HepG2 (cell line): ENCODE results near the gene DYNC2I2. TPM values are rescaled to one million over a fixed set of nuclear protein-coding genes. Genes with fewer than 3 reads are reported as not detected.

Experiments
- ELF4 ChIP-seq: sonication (generic); formaldehyde crosslinking; IDR thresholded peaks from 2 replicates; pipeline ENCODE4 v1.5.0; 2020; ENCODE audit warnings: missing genetic modification reagents, mild to moderate bottlenecking, moderate library complexity, borderline replicate concordance
- IRF1 ChIP-seq: sonication (generic); formaldehyde crosslinking; IDR thresholded peaks from 2 replicates; pipeline ENCODE4 v1.4.0; 2020; ENCODE audit warnings: low read depth, mild to moderate bottlenecking, missing genetic modification reagents
- IRX3 ChIP-seq: sonication (generic); formaldehyde crosslinking; IDR thresholded peaks from 2 replicates; pipeline ENCODE4 v1.8.1; 2023; ENCODE audit warnings: mild to moderate bottlenecking, low read depth, missing genetic modification reagents, borderline replicate concordance
- KDM2A ChIP-seq: sonication (generic); formaldehyde crosslinking; IDR thresholded peaks from 2 replicates; pipeline ENCODE4 v1.4.0; 2020; ENCODE audit warnings: low read depth, missing genetic modification reagents, borderline replicate concordance
- LBX2 ChIP-seq: sonication (generic); formaldehyde crosslinking; IDR thresholded peaks from 2 replicates; pipeline ENCODE4 v1.5.0; 2020; ENCODE audit warnings: missing genetic modification reagents, mild to moderate bottlenecking, borderline replicate concordance
- MED13 ChIP-seq: sonication (generic); formaldehyde crosslinking; IDR thresholded peaks from 2 replicates; pipeline ENCODE4 v1.5.0; 2020; ENCODE audit warnings: missing genetic modification reagents
- MED8 ChIP-seq: sonication (generic); formaldehyde crosslinking; IDR thresholded peaks from 2 replicates; pipeline ENCODE4 v1.8.1; 2023; ENCODE audit warnings: mild to moderate bottlenecking, missing genetic modification reagents; ENCODE audit not compliant: insufficient replicate concordance
- MTF1 ChIP-seq: sonication (generic); formaldehyde crosslinking; IDR thresholded peaks from 2 replicates; pipeline ENCODE4 v1.5.0; 2020; ENCODE audit warnings: missing genetic modification reagents
- RXRB ChIP-seq: IDR thresholded peaks from 2 replicates; pipeline ENCODE4 v1.6.1; 2016; ENCODE audit warnings: borderline replicate concordance, missing genetic modification reagents, missing compliant biosample characterization
- SATB2 ChIP-seq: sonication (generic); formaldehyde crosslinking; IDR thresholded peaks from 2 replicates; pipeline ENCODE4 v1.5.0; 2020; ENCODE audit warnings: missing genetic modification reagents
- TFDP2 ChIP-seq: sonication (generic); formaldehyde crosslinking; IDR thresholded peaks from 2 replicates; pipeline ENCODE4 v1.4.0; 2020; ENCODE audit warnings: missing genetic modification reagents
- TOE1 ChIP-seq: sonication (generic); formaldehyde crosslinking; IDR thresholded peaks from 2 replicates; pipeline ENCODE4 v1.4.0; 2020; ENCODE audit warnings: mild to moderate bottlenecking, missing genetic modification reagents
- ZC3H4 ChIP-seq: sonication (generic); formaldehyde crosslinking; IDR thresholded peaks from 2 replicates; pipeline ENCODE4 v1.4.0; 2020; ENCODE audit warnings: missing genetic modification reagents, borderline replicate concordance
- ZNF20 ChIP-seq: sonication (generic); formaldehyde crosslinking; IDR thresholded peaks from 2 replicates; pipeline ENCODE4 v1.4.0; 2020; ENCODE audit warnings: mild to moderate bottlenecking, moderate library complexity, missing genetic modification reagents
- ZNF570 ChIP-seq: sonication (generic); formaldehyde crosslinking; IDR thresholded peaks from 2 replicates; pipeline ENCODE4 v1.4.0; 2020; ENCODE audit warnings: mild to moderate bottlenecking, missing genetic modification reagents, borderline replicate concordance
- ZNF629 ChIP-seq: sonication (generic); formaldehyde crosslinking; conservative IDR thresholded peaks from 2 replicates; pipeline ENCODE4 v1.5.0; 2020; ENCODE audit warnings: missing genetic modification reagents
- ZNF713 ChIP-seq: sonication (generic); formaldehyde crosslinking; IDR thresholded peaks from 2 replicates; pipeline ENCODE4 v1.4.0; 2020; ENCODE audit warnings: mild to moderate bottlenecking, missing genetic modification reagents
- polyA plus RNA-seq, 8 experiments: library from polyadenylated mRNA; depleted of rRNA in 3 of 8; stranded (reverse) in 7 of 8; unstranded in 1 of 8; fragments of >200 nt; fragmentation: Illumina TruSeq in 4 of 8; extraction: Trizol in 4 of 8; gene quantifications; 2 replicates each; pipeline versions ENCODE4 v1.2.1 to v1.2.3, GENCODE V29; 2011 to 2016; ENCODE audit warnings: low read depth in 4 of 8, missing spikeins in 1 of 8, mixed read lengths in 1 of 8; ENCODE audit not compliant: insufficient read depth in 1 of 8
- total RNA-seq, 5 experiments: library from RNA; depleted of rRNA; stranded (reverse); fragments of >200 nt; fragmentation: Illumina TruSeq; extraction: Trizol; gene quantifications; 2 replicates each; pipeline ENCODE4 v1.2.3, GENCODE V29; 2016; ENCODE audit warnings: low read depth in 1 of 5
- TF ChIP-seq, protein P1 (sequence below): IDR thresholded peaks from 2 replicates; pipeline ENCODE4 v1.6.1; 2016; ENCODE audit warnings: missing compliant biosample characterization, missing genetic modification reagents, borderline replicate concordance
- TF ChIP-seq, protein P2 (sequence below): sonication (generic); formaldehyde crosslinking; IDR thresholded peaks from 2 replicates; pipeline ENCODE4 v1.5.0; 2020; ENCODE audit warnings: mild to moderate bottlenecking, missing genetic modification reagents
- TF ChIP-seq, protein P3 (sequence below): fragments of 450-650 bp; IDR thresholded peaks from 2 replicates; pipeline ENCODE4 v1.6.1; 2017; ENCODE audit warnings: mild to moderate bottlenecking

Gene DYNC2I2
- total and polyA plus RNA-seq, 2 of the 13 experiments (the other 11 are each of a cell fraction or from before 2014, with no cell fraction given) = 13.7 to 40.2 TPM

DNA sequence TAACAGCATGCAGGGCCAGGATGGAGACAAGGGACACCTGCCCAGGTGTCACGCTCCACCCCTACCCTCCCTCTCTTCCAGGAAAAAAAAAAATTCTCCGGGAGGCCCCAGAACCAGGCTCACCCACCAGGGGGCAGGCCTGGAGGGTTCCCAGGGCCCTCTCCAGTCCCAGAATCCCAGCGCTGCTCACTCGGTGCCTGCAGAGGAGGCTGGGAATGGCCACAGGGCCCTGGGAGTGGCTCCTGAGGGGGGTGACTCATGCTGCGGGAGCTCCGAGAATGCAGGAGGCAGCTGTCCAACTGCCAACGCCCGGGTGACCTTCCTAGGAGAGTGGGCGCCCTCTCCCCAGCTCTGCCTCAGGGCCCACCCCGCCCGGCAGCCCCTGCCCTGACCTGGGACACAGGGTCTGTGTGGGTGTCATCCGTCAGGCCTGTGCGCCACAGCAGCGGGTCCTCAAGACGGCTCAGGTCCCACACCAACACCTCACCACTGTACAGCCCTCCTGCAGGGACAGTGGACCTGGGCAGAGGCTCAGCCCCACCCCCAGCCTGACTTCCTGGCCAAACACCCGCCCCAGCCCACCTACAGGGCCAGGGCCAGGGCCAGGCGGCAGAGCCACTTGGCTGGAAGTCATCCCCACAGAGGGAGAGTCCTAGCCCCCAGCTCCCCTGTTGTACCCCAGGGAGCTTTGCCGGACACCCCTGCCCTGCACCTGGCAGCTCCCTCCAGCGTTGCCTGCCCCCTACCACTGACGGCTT, 21.2 kb downstream of the DYNC2I2 start (continued):
- TF ChIP-seq IRF1 (no peak), ZNF713 (no peak), TFDP2 (CRISPR knock-in tag) (peak; percentile 36; the same call in 1 of the 2 replicates), ELF4 (no peak), RXRB (CRISPR knock-in tag) (peak; percentile 48; the same call in 1 of the 2 replicates), ZNF20 (CRISPR knock-in tag) (no peak), KDM2A (CRISPR knock-in tag) (peak; percentile 53; the same call in 1 of the 2 replicates), TOE1 (CRISPR knock-in tag) (no peak), SATB2 (CRISPR knock-in tag) (no peak), MED13 (CRISPR knock-in tag) (no peak), IRX3 (CRISPR knock-in tag) (0 out of 2 replicates have a peak, but pooled peaks have one; percentile 10), ZNF570 (CRISPR knock-in tag) (no peak), LBX2 (CRISPR knock-in tag) (no peak), ZNF629 (CRISPR knock-in tag) (no peak), ZC3H4 (CRISPR knock-in tag) (no peak), MTF1 (CRISPR knock-in tag) (no peak), MED8 (no peak)
- TF ChIP-seq, protein P1, sequence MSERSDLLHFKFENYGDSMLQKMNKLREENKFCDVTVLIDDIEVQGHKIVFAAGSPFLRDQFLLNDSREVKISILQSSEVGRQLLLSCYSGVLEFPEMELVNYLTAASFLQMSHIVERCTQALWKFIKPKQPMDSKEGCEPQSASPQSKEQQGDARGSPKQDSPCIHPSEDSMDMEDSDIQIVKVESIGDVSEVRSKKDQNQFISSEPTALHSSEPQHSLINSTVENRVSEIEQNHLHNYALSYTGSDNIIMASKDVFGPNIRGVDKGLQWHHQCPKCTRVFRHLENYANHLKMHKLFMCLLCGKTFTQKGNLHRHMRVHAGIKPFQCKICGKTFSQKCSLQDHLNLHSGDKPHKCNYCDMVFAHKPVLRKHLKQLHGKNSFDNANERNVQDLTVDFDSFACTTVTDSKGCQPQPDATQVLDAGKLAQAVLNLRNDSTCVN (CRISPR knock-in tag) = no peak
- TF ChIP-seq, protein P2, sequence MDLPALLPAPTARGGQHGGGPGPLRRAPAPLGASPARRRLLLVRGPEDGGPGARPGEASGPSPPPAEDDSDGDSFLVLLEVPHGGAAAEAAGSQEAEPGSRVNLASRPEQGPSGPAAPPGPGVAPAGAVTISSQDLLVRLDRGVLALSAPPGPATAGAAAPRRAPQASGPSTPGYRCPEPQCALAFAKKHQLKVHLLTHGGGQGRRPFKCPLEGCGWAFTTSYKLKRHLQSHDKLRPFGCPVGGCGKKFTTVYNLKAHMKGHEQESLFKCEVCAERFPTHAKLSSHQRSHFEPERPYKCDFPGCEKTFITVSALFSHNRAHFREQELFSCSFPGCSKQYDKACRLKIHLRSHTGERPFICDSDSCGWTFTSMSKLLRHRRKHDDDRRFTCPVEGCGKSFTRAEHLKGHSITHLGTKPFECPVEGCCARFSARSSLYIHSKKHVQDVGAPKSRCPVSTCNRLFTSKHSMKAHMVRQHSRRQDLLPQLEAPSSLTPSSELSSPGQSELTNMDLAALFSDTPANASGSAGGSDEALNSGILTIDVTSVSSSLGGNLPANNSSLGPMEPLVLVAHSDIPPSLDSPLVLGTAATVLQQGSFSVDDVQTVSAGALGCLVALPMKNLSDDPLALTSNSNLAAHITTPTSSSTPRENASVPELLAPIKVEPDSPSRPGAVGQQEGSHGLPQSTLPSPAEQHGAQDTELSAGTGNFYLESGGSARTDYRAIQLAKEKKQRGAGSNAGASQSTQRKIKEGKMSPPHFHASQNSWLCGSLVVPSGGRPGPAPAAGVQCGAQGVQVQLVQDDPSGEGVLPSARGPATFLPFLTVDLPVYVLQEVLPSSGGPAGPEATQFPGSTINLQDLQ = no peak
- TF ChIP-seq, protein P3, sequence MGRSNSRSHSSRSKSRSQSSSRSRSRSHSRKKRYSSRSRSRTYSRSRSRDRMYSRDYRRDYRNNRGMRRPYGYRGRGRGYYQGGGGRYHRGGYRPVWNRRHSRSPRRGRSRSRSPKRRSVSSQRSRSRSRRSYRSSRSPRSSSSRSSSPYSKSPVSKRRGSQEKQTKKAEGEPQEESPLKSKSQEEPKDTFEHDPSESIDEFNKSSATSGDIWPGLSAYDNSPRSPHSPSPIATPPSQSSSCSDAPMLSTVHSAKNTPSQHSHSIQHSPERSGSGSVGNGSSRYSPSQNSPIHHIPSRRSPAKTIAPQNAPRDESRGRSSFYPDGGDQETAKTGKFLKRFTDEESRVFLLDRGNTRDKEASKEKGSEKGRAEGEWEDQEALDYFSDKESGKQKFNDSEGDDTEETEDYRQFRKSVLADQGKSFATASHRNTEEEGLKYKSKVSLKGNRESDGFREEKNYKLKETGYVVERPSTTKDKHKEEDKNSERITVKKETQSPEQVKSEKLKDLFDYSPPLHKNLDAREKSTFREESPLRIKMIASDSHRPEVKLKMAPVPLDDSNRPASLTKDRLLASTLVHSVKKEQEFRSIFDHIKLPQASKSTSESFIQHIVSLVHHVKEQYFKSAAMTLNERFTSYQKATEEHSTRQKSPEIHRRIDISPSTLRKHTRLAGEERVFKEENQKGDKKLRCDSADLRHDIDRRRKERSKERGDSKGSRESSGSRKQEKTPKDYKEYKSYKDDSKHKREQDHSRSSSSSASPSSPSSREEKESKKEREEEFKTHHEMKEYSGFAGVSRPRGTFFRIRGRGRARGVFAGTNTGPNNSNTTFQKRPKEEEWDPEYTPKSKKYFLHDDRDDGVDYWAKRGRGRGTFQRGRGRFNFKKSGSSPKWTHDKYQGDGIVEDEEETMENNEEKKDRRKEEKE = no peak
